ENCODE measurements around the gene ALX4. TPM values are rescaled to one million over a fixed set of nuclear protein-coding genes. Genes with fewer than 3 reads are reported as not detected.

ALX4 gene
- total RNA-seq, 1 donor from 2014 or later: not detected

- H3K9ac ChIP-seq: no peak overlapping the region
- H3K27ac ChIP-seq: no peak overlapping the region
- H2AFZ ChIP-seq (replicated peaks): no peak overlapping the region
- H3K79me2 ChIP-seq (ENCODE audit: low read depth): no peaks in the 10 kb centered on the region
- no peak overlapping the region for H3K27ac Mint-ChIP-seq
- no peaks in the 10 kb centered on the region for H4K20me1 ChIP-seq (ENCODE audit: low read depth)
- H3K4me3 ChIP-seq: no peak overlapping the region
- no peak for TF ChIP-seq EZH2phosphoT487 (IDR thresholded peaks at IDR 0.05)
- no peak for TF ChIP-seq CTCF (IDR thresholded peaks at IDR 0.05)
- TF ChIP-seq EZH2 (IDR thresholded peaks at IDR 0.05): no peak
- H3K9me3 ChIP-seq (ENCODE audit: low read depth): no peaks in the 10 kb centered on the region
- no peak overlapping the region for H3K4me3 Mint-ChIP-seq
- no peaks in the 10 kb centered on the region for H3K36me3 ChIP-seq
- H3K36me3 Mint-ChIP-seq: peaks cover 2% of the 10 kb centered on the region
- H3K4me1 ChIP-seq: no peaks in the 10 kb centered on the region
- no peaks in the 10 kb centered on the region for H3K4me1 Mint-ChIP-seq
- no peaks in the 10 kb centered on the region for H3F3A ChIP-seq (ENCODE audit: low read depth)
- DNase-seq (ENCODE audit: low spot score): no peak
- H3K27me3 ChIP-seq: no peaks in the 10 kb centered on the region
- H3K4me2 ChIP-seq: no peak overlapping the region
- H3K9me3 Mint-ChIP-seq: no peaks in the 10 kb centered on the region
- peaks cover 3% of the 10 kb centered on the region for H3K27me3 Mint-ChIP-seq (ENCODE audit: insufficient read depth, low read depth)
Observed at GRCh38 chr11:44226490-44226889, 83.4 kb downstream of the ALX4 start.

DNA sequence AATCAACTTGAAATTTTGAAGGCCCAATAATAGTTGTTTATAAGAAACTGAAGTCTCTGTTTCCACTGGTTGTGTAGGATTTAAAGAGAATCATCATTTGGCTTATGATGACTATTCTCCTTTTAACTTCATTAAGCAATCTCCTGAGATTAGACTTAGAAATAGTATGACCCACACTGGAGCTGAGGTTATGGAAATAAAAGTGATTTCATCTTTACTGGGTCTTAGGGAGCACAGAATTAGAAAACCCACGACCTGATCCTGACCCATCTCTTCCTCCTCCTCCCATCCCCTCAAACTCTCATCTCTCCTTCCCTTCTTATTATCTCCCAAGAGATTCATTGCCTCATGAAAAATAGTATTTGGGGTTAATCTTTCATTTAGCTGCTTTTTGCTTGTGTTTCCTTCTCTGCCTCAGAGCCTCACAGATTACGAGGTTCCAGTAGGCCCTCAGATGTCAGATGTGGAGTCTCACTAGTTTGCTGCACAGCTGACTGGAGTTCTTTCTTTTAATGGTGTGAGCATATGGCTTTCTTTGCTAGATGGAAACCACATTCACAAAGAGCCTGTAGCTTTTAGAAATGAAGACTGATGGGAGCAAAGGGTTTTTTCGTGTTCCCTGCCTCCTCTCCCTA, 85.0 kb downstream of the ALX4 start:
- no peaks in the 10 kb centered on the region for H3K79me2 ChIP-seq (ENCODE audit: low read depth)
- no peaks in the 10 kb centered on the region for H3K4me1 ChIP-seq
- no peak overlapping the region for H3K9ac ChIP-seq
- H3K4me2 ChIP-seq: no peak overlapping the region
- no peaks in the 10 kb centered on the region for H3K9me3 ChIP-seq (ENCODE audit: low read depth)
- Mint-ChIP-seq H3K4me3 (no peak overlapping the region), H3K27ac (no peak overlapping the region), H3K27me3 (ENCODE audit: insufficient read depth, low read depth) (peaks cover 3% of the 10 kb centered on the region), H3K9me3 (no peaks in the 10 kb centered on the region), H3K4me1 (no peaks in the 10 kb centered on the region), H3K36me3 (peaks cover 2% of the 10 kb centered on the region)
- no peak for DNase-seq (ENCODE audit: low spot score)
- no peak overlapping the region for H2AFZ ChIP-seq (replicated peaks)
- no peaks in the 10 kb centered on the region for H3K27me3 ChIP-seq
- no peak overlapping the region for H3K27ac ChIP-seq
- no peak overlapping the region for H3K4me3 ChIP-seq
- no peaks in the 10 kb centered on the region for H3K36me3 ChIP-seq
- no peaks in the 10 kb centered on the region for H4K20me1 ChIP-seq (ENCODE audit: low read depth)
- no peaks in the 10 kb centered on the region for H3F3A ChIP-seq (ENCODE audit: low read depth)
- TF ChIP-seq EZH2phosphoT487 (IDR thresholded peaks at IDR 0.05) (no peak), EZH2 (IDR thresholded peaks at IDR 0.05) (no peak), CTCF (IDR thresholded peaks at IDR 0.05) (no peak)

GRCh38 chr11:44223238-44223637, 86.7 kb downstream of the ALX4 start:
- Mint-ChIP-seq H3K9me3 (no peaks in the 10 kb centered on the region), H3K27ac (no peak overlapping the region), H3K4me1 (no peaks in the 10 kb centered on the region), H3K27me3 (ENCODE audit: insufficient read depth, low read depth) (peaks cover 3% of the 10 kb centered on the region), H3K36me3 (peaks cover 2% of the 10 kb centered on the region), H3K4me3 (no peak overlapping the region)
- no peak overlapping the region for H3K27ac ChIP-seq
- no peaks in the 10 kb centered on the region for H3K9me3 ChIP-seq (ENCODE audit: low read depth)
- DNase-seq (ENCODE audit: low spot score): no peak
- H3K9ac ChIP-seq: no peak overlapping the region
- H3F3A ChIP-seq (ENCODE audit: low read depth): no peaks in the 10 kb centered on the region
- TF ChIP-seq EZH2 (IDR thresholded peaks at IDR 0.05) (no peak), CTCF (IDR thresholded peaks at IDR 0.05) (no peak), EZH2phosphoT487 (IDR thresholded peaks at IDR 0.05) (no peak)
- no peaks in the 10 kb centered on the region for H3K4me1 ChIP-seq
- no peaks in the 10 kb centered on the region for H3K36me3 ChIP-seq
- H3K27me3 ChIP-seq: no peaks in the 10 kb centered on the region
- no peak overlapping the region for H3K4me2 ChIP-seq
- no peaks in the 10 kb centered on the region for H4K20me1 ChIP-seq (ENCODE audit: low read depth)
- no peak overlapping the region for H3K4me3 ChIP-seq
- no peak overlapping the region for H2AFZ ChIP-seq (replicated peaks)
- H3K79me2 ChIP-seq (ENCODE audit: low read depth): no peaks in the 10 kb centered on the region

All from neural progenitor cell (in vitro differentiated cells).